ENCODE measurements around the gene CDK5R2.

- TF ChIP-seq CTCF (IDR thresholded peaks at IDR 0.05) (no peak), POLR2A (IDR thresholded peaks at IDR 0.05) (no peak)
Observed at GRCh38 chr2:218925434-218925833, 34.0 kb upstream of the CDK5R2 start.

Measured in lower leg skin (tissue), 3 donors.